Large intestine (tissue), 3 donors: ENCODE results near the gene PRND. TPM values are rescaled to one million over a fixed set of nuclear protein-coding genes. Genes with fewer than 3 reads are reported as not detected.

ENCODE experiments used
- DNase-seq, 2 donors: peaks; one replicate each; pipeline versions ENCODE4 v3.0.0 to v3.0.0-alpha.2; 2013
- H3K27ac ChIP-seq: one replicate; pipeline ENCODE4 v1.5.1; 2013; ENCODE audit warnings: low read length
- H3K27me3 ChIP-seq: 2 replicates; pipeline ENCODE4 v1.6.1; 2013; ENCODE audit warnings: low read length; ENCODE audit not compliant: control insufficient read depth, insufficient read depth
- H3K36me3 ChIP-seq: 2 replicates; pipeline ENCODE4 v1.6.1; 2013; ENCODE audit warnings: low read length; ENCODE audit not compliant: control insufficient read depth, insufficient read depth
- H3K4me1 ChIP-seq: one replicate; pipeline ENCODE4 v1.6.1; 2013; ENCODE audit warnings: low read length; ENCODE audit not compliant: control insufficient read depth, insufficient read depth
- H3K4me3 ChIP-seq: one replicate; pipeline ENCODE4 v1.5.1; 2013; ENCODE audit warnings: low read length
- H3K9me3 ChIP-seq: one replicate; pipeline ENCODE4 v1.6.1; 2013; ENCODE audit warnings: mild to moderate bottlenecking, low read depth, low read length, moderate library complexity; ENCODE audit not compliant: control insufficient read depth
- WGBS: methylation state at CpG from one replicate; pipeline ENCODE4 v1.1.5; 2013; ENCODE audit warnings: low lambda C conversion rate; ENCODE audit not compliant: insufficient coverage; 5-methylcytosine and 5-hydroxymethylcytosine counted together
- polyA plus RNA-seq: library from polyadenylated mRNA; unstranded; fragments of 120-200 nt; gene quantifications from one replicate; pipeline ENCODE4 v1.2.1, GENCODE V29; 2013

The PRND gene
- polyA plus RNA-seq, 1 donor: 4.2 TPM

DNA sequence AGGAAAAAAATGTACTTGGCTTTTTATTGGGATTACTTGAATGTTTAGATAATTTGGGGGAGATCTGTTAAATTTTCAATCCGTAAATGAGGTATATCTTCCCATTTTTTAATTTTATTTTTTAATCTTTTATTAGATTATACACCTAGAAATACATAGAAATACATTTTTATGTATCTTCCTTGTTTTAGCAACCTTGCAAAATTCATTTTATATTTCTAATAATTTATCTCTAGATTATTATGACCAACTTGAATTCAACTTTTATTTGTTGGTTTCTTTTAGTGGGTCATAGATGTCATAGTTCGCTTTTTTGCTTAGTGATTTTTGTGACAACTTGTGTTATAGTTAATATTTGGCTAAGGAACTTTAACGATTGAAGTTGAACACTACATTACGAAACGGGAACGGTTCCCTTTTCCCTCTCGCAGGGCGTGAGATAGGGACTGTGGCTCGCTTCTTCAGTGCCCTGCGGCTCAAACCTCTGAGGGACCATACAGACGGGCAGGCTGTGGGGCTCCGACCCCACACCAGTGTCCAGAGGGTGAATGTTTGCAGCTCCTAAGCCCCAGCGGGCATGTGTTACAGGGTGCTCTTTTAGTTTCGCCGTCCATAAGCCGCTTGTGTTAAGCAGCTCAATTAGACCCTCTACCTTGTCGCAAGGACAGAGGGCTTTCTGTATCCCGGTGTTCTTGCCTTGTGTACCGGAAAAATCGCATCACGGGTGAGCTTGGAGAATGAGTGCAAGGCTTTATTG, 53.8 kb downstream of the PRND start:
- no peak for DNase-seq
- H3K36me3 ChIP-seq: no peaks in the 10 kb centered on the region
- no peaks in the 10 kb centered on the region for H3K4me1 ChIP-seq
- no peak overlapping the region for H3K4me3 ChIP-seq
- H3K27me3 ChIP-seq: no peaks in the 10 kb centered on the region
- no peak overlapping the region for H3K27ac ChIP-seq
- H3K9me3 ChIP-seq: no peaks in the 10 kb centered on the region
- 68% methylated on average over 3 of the region's 21 CpGs for WGBS

DNA sequence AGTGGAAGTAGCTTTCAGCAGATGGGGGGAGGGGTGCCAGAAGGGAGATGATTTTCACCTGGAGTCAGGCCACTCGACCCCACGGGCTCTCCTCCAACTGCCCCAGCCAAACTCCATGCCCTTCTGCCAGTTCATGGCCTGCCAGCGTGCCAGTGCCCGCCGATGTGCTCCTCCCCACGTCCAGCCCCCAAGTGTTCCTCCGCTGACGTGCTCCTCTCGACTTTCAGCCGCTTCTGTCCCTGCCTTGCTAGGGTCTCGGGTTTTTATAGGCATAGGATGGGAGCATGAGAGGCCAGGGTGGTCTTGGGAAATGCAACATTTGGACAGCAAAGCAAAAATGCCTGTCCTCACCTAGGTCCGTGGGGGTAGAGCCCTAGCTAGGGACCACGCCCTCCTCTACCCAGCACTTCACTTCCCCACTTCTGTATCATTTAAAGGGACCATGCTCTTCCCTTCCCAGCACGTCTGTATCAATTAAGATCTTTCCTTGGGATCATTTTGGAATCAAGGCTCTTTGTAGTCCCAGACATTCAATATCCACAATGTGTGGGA, 54.4 kb downstream of the PRND start:
- DNase-seq: no peak
- H3K9me3 ChIP-seq: no peaks in the 10 kb centered on the region
- no peaks in the 10 kb centered on the region for H3K4me1 ChIP-seq
- H3K27me3 ChIP-seq: no peaks in the 10 kb centered on the region
- WGBS: no CpG with 5 or more reads among the region's 14 CpGs
- H3K27ac ChIP-seq: no peak overlapping the region
- H3K36me3 ChIP-seq: no peaks in the 10 kb centered on the region
- H3K4me3 ChIP-seq: no peak overlapping the region

Other genes with a start within 250 kb of the PRND start
- gene PRNP, start 35.5 kb upstream of the PRND start, polyA plus RNA-seq: 44.6 TPM
- gene RASSF2, start 101.7 kb downstream of the PRND start, polyA plus RNA-seq: 12.1 TPM